Keratinocyte (primary cell): ENCODE data around the gene EYS. TPM values are rescaled to one million over a fixed set of nuclear protein-coding genes. Genes with fewer than 3 reads are reported as not detected.

Source experiments
- DNase-seq: peaks from one replicate; pipeline ENCODE4 v3.0.0-alpha.2; 2011; ENCODE audit warnings: low read depth, missing footprints, low spot score
- FAIRE-seq: peaks from 2 replicates; lab custom pipeline; 2011; peaks lifted over from hg19 to GRCh38; lab: Jason Lieb, UNC
- H2AFZ ChIP-seq: 2 replicates; pipeline ENCODE4 v1.6.0; 2012; ENCODE audit warnings: low read length, control low read depth, inconsistent platforms; ENCODE audit not compliant: control insufficient read depth
- H3K27ac ChIP-seq: 2 replicates; pipeline ENCODE4 v1.5.1; 2011; ENCODE audit warnings: low read length; ENCODE audit not compliant: control insufficient read depth, insufficient read depth
- H3K27me3 ChIP-seq: 3 replicates; pipeline ENCODE4 v1.6.0; 2011; ENCODE audit warnings: low read length; ENCODE audit not compliant: control insufficient read depth, insufficient read depth; ENCODE audit errors: extremely low read depth
- H3K36me3 ChIP-seq, 2 experiments: 2 replicates in 1 of 2; 3 replicates in 1 of 2; pipeline ENCODE4 v1.5.1; 2011; ENCODE audit warnings: low read length in 2 of 2, mild to moderate bottlenecking in 1 of 2; ENCODE audit not compliant: control insufficient read depth in 2 of 2, insufficient read depth in 2 of 2; ENCODE audit errors: extremely low read depth in 1 of 2
- H3K4me1 ChIP-seq: 3 replicates; pipeline ENCODE4 v1.5.1; 2011; ENCODE audit warnings: low read length; ENCODE audit not compliant: control insufficient read depth, insufficient read depth; ENCODE audit errors: extremely low read depth
- H3K4me2 ChIP-seq: 3 replicates; pipeline ENCODE4 v1.6.0; 2011; ENCODE audit warnings: low read depth, low read length; ENCODE audit not compliant: control insufficient read depth, insufficient read depth; ENCODE audit errors: extremely low read depth
- H3K4me3 ChIP-seq, 3 experiments: fragments of 200-600 bp in 1 of 3; sonication (generic) in 1 of 3; 2 replicates in 2 of 3; 3 replicates in 1 of 3; pipeline ENCODE4 v1.5.1; 2011 to 2016; ENCODE audit warnings: low read length in 3 of 3, mild to moderate bottlenecking in 3 of 3, control low read depth in 2 of 3, inconsistent platforms in 1 of 3, low read depth in 1 of 3, mixed read lengths in 1 of 3, mixed run types in 1 of 3, moderate library complexity in 1 of 3; ENCODE audit not compliant: control insufficient read depth in 2 of 3, insufficient read depth in 2 of 3; ENCODE audit errors: extremely low read depth in 1 of 3
- H3K79me2 ChIP-seq: 2 replicates; pipeline ENCODE4 v1.6.0; 2012; ENCODE audit warnings: low read length; ENCODE audit not compliant: control insufficient read depth, insufficient read depth
- H3K9ac ChIP-seq: 3 replicates; pipeline ENCODE4 v1.6.0; 2011; ENCODE audit warnings: low read length; ENCODE audit not compliant: control insufficient read depth, insufficient read depth; ENCODE audit errors: extremely low read depth
- H3K9me1 ChIP-seq: 3 replicates; pipeline ENCODE4 v1.6.0; 2011; ENCODE audit warnings: low read length; ENCODE audit not compliant: control insufficient read depth, insufficient read depth; ENCODE audit errors: extremely low read depth
- H3K9me3 ChIP-seq: 2 replicates; pipeline ENCODE4 v1.5.1; 2012; ENCODE audit warnings: low read depth, low read length; ENCODE audit not compliant: control insufficient read depth
- H4K20me1 ChIP-seq: 3 replicates; pipeline ENCODE4 v1.6.0; 2011; ENCODE audit warnings: low read length; ENCODE audit not compliant: control insufficient read depth, insufficient read depth; ENCODE audit errors: extremely low read depth
- CTCF ChIP-seq, 3 experiments: IDR thresholded peaks in 1 of 3; conservative IDR thresholded peaks in 1 of 3; optimal IDR thresholded peaks in 1 of 3; 2 replicates in 2 of 3; 3 replicates in 1 of 3; pipeline versions ENCODE3 to v1.5.1; 2011; ENCODE audit warnings: low read length in 3 of 3, mild to moderate bottlenecking in 3 of 3, moderate library complexity in 2 of 3, control low read depth in 1 of 3, inconsistent platforms in 1 of 3; ENCODE audit not compliant: insufficient read depth in 2 of 3; ENCODE audit errors: extremely low read depth in 1 of 3
- EZH2 ChIP-seq: IDR thresholded peaks from one replicate; pipeline ENCODE4 v1.6.1; 2012; ENCODE audit warnings: inconsistent platforms, mild to moderate bottlenecking, low read length, moderate library complexity
- dilution Hi-C: fragments of 300-500 bp; cut with MboI; formaldehyde crosslinking; loops from one replicate; pipeline ENCODE4 v1.7.0; 2020; ENCODE audit warnings: low sequenced_read_pairs; ENCODE audit not compliant: extremely low pct_ligation_motif_present
- polyA plus RNA-seq, 5 experiments: library from polyadenylated mRNA; depleted of rRNA in 3 of 5; stranded (reverse) in 3 of 5; stranded (forward) in 1 of 5; unstranded in 1 of 5; fragments of >200 nt; gene quantifications; 1 replicate in 1 of 5; 2 replicates in 3 of 5; 3 replicates in 1 of 5; pipeline versions ENCODE4 v1.2.1 to v1.2.3, GENCODE V29; 2011 to 2012; ENCODE audit warnings: missing spikeins in 2 of 5, low read depth in 1 of 5, low replicate concordance in 1 of 5

The EYS gene
- polyA plus RNA-seq, 1 donor (not counting 4 experiments of a cell fraction or from before 2014, with no cell fraction given): 0.34 TPM

GRCh38 chr6:64012351-64013001, 1694.5 kb downstream of the EYS start:
- TF ChIP-seq EZH2 (no peak), CTCF (optimal IDR thresholded peaks at IDR 0.05 in 1 of 3, IDR thresholded peaks at IDR 0.05 in 1 of 3, conservative IDR thresholded peaks at IDR 0.05 in 1 of 3; ENCODE audit: extremely low read depth in 1 of 3, insufficient read depth in 2 of 3, low read length in 3 of 3) (peak; percentile 77 to 91 (median 77))
- Histone ChIP-seq H3K4me2 (no peak overlapping the region), H3K9me1 (no peaks in the 10 kb centered on the region), H3K9me3 (no peaks in the 10 kb centered on the region), H3K27me3 (no peaks in the 10 kb centered on the region), H3K79me2 (no peaks in the 10 kb centered on the region), H4K20me1 (no peaks in the 10 kb centered on the region), H2AFZ (no peak overlapping the region), H3K9ac (no peak overlapping the region), H3K36me3 (no peaks in the 10 kb centered on the region), H3K27ac (no peak overlapping the region), H3K4me1 (no peaks in the 10 kb centered on the region), H3K4me3 (no peak overlapping the region)
- dilution Hi-C loops: no loop called here
- FAIRE-seq: peak; percentile 41
- DNase-seq: peak; percentile 7

- Histone ChIP-seq H3K36me3 (no peaks in the 10 kb centered on the region), H3K4me2 (no peak overlapping the region), H3K79me2 (no peaks in the 10 kb centered on the region), H3K4me1 (no peaks in the 10 kb centered on the region), H3K9me1 (no peaks in the 10 kb centered on the region), H2AFZ (no peak overlapping the region), H3K9ac (no peak overlapping the region), H3K27ac (no peak overlapping the region), H3K27me3 (no peaks in the 10 kb centered on the region), H3K9me3 (no peaks in the 10 kb centered on the region), H4K20me1 (no peaks in the 10 kb centered on the region), H3K4me3 (no peak overlapping the region)
- FAIRE-seq (no peak), DNase-seq (no peak)
- dilution Hi-C loops: no loop called here
- TF ChIP-seq CTCF (optimal IDR thresholded peaks at IDR 0.05 in 1 of 3, IDR thresholded peaks at IDR 0.05 in 1 of 3, conservative IDR thresholded peaks at IDR 0.05 in 1 of 3; ENCODE audit: extremely low read depth in 1 of 3, insufficient read depth in 2 of 3, low read length in 3 of 3) (no peak), EZH2 (no peak)
These were observed 1696.4 kb downstream of the EYS start for GRCh38 chr6:64010666-64011065.
